Renal pelvis (tissue), 4 donors: ENCODE measurements around the gene LMX1B. TPM values are rescaled to one million over a fixed set of nuclear protein-coding genes. Genes with fewer than 3 reads are reported as not detected.

ENCODE experiments used
- DNase-seq: peaks from one replicate; pipeline ENCODE4 v3.0.0-alpha.2; 2013
- polyA plus RNA-seq, 3 donors: library from polyadenylated mRNA; unstranded; fragments of 120-200 nt; gene quantifications; one replicate each; pipeline ENCODE4 v1.2.1, GENCODE V29; 2013; ENCODE audit not compliant: insufficient read length in 3 of 3

The LMX1B gene
- polyA plus RNA-seq, 3 donors = 19.8 to 22.4 (median 22.3) TPM

- no peak for DNase-seq
Observed at GRCh38 chr9:126675147-126675467, 61.4 kb downstream of the LMX1B start.

- no peak for DNase-seq
Observed at GRCh38 chr9:126676102-126676684, 62.5 kb downstream of the LMX1B start.

- no peak for DNase-seq
Observed at GRCh38 chr9:126676685-126677143, 63.0 kb downstream of the LMX1B start.

DNA sequence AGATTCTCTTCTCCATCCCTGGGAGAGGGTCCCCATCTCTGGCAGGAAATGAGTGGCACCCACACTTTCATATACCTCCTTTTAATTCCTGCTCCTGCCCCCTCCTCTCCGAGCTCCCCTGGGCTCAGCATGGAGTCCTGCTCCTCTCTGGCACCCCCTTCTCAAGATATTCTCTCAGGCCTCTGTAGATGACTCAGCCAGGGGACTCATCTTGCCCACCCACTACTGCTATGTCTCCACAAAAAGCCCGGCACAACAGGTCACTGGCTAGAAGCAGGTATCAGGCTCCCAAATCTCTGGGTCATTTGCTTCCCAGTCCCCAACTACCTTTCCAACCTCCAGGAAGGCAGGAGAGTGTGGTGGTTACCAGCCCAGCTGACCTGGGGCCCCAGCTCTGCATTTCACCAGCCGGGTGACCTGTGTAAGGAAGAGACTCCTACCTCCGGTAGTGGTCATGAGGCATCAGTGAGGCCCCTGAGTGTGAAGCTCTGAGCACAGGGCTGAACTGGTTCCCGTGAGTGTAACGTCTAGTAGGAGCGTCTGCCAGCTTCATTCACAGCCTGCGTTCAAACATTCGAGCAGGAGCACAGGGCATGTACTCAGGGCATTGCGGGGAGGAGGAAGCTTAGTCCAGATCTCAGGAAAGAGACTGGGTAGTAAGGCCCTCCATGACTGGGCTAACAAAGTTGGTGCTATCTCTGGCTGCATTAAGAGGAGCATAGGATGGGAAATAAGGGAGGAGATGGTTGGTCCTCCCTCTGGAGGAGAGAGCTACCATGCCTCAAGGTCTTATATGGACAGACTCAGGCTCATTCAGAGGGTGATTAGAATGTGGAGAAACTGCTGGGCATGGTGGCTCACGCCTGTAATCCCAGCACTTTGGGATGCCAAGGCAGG, 63.7 kb downstream of the LMX1B start:
- DNase-seq = no peak

GRCh38 chr9:126678989-126679388, 65.3 kb downstream of the LMX1B start:
- DNase-seq = no peak

DNA sequence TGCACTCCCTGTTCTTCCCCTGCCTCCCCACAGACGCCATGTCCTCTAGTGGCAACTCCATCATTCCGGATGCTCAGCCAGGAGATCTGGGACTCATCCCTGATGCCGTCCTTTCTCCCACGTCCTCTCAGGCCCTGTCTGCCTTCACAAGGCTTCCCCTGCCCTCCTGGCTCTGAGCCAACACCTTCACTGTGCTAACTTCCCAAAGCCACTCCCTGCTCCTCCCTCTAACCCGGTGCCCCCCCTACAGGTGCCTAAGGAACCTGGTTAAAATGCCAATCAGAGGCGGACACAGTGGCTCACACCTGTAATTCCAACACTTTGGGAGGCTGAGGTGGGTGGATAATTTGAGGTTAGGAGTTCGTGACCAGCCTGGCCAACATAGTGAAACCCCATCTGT, 67.6 kb downstream of the LMX1B start:
- no peak for DNase-seq

DNA sequence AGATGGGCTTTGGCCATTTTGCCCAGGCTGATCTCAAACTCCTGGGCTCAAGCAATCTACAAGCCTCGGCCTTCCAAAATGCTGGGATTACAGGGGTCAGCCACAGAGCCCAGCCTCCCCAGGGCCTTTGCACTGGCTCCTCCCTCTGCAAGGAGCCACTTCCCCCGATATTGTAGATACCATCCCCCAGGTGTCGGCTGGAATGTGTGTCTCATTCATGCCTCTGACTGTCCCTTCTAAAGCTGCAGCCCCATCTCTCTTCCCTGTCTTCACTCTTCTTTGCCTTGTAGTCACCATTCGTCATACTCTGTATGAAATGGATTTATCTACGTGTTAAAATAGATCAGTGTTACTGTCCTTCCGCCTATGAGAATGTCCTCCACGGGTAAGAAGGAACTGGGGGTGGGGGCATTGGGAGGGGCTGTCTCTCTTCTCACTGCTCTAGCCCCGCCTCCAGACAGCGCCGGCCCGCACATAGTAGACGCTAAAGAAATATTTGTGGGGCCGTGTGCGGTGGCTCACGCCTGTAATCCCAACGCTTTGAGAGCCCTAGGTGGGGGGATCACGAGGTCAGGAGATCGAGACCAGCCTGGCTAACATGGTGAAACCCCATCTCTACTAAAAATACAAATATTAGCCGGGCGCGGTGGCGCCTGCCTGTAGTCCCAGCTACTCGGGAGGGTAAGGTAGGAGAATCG, 68.5 kb downstream of the LMX1B start:
- no peak for DNase-seq

DNA sequence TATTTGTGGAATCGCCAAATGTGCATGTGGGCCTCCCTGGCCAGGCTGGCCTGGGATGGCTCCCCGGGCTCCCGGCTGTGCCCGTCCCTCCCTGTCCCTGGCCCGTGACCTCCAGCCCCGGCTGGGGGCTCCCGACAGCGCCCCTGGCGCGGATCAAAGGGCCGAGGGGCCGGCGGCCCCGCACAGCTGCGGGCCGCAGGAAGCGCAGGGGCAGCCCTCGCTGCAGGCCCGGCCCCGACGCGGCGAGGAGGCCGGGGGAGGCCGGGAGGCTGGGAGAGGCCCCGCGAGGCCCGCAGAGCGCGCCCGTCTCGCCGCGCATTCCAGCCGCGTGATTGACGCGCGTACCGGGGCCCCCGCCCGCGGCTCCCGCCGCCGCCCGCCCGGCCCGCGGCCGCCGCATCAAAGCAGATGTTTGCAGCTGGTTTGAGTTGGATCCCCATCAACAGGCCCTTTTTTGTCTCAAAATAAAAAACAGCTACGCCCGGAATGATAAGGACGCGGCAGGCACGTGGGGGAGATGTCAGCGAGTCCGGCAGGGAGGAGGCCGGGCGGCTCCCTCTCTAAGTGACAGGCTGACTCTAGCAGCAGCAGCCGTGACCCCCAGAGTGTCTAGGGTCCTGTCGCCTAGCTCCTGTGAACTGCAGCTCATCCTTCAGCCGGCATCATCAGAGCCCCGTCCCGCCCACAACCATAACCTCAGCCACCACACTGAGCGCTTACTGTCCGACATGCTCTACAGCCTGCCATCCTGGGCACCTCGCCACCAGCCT, 69.4 kb downstream of the LMX1B start:
- peak; percentile 65 for DNase-seq

DNA sequence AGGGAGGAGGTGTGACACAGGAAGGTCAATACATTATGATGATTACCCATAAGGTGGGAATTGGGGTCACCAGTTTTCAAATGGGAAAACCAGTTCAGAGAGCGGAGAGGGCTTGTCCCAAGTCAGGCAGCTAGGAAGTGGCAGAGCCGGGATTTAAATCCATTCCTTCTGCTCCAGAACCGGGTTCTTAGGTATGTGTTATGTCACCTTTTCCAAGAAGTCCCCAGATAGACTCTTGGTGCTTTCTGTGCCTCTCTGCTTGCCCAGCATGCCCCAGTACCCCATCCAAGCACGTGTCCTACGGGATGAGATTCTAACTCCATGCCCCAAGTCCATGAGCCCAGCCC, 69.9 kb downstream of the LMX1B start:
- no peak for DNase-seq

DNA sequence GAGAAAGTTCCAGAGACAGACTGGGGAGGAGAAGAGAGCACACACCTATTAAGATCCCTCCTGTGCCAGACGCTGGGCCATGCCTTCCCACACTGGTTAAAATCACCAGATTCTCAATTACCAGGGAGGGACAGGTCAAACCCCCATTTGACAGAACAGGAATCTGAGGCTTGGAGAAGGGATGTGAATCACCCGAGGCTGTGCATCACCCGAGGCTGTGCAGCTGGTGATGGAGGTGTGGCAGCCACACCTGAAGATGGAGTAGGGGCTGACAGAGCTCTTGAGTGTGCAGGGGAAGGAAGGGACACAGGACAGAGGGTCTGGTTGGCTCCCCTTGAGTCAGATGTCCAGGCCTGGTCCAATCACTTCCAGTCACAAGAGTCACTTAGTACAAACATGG, 70.6 kb downstream of the LMX1B start:
- DNase-seq = no peak

DNA sequence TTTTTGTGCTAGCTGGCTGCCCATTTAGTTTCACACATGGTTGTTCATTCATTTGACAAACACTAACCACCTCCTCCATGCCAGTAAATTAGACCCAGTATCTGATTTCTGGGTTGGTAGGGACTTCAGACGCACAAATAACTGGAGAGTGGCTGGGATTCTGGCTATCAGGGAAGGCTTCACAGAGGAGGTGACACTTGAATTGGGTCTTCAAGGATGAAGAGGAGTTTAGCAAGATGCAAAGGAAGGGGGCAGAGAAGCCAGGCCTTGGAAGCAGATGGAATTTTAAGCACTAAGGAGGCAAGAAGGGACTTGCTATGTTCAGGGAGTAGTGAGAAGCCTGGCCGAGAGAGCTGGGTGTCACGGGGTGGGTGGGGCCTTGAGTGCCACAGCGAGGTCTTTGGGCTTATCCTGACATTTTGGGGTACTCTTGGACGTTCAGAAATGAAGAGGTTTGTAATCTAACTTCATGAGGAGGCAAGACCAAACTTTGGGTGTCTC, 71.3 kb downstream of the LMX1B start:
- no peak for DNase-seq

DNA sequence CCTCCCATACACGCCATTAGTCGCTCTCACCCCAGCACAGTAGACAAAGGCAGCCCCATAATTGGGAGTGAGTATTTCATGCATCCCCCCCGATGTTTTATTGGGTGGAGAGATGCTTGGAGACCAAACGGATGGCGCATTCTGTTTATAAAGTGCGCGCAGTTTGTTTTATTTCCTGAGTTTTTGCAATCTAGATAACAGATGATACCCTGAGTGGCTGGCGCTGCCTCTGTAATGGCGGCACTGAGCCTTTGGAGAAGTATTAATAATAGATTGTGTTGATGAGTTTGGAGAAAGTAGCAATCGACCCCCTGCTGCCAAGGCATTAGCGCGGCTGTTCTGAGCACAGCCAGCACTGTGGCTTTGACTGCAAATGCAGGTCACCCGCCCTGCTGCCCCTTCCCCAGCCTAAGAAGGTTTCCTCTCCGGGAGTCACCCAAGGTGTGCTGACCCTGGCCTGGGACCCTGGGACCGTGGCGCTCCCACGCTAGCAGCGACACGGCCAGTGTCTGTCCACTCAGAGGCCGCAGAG, 74.3 kb downstream of the LMX1B start:
- DNase-seq = no peak

GRCh38 chr9:126688617-126689016, 74.9 kb downstream of the LMX1B start:
- DNase-seq = no peak

GRCh38 chr9:126689027-126689825, 75.5 kb downstream of the LMX1B start:
- DNase-seq = no peak

- DNase-seq = no peak
Observed at GRCh38 chr9:126690431-126691051, 76.8 kb downstream of the LMX1B start.

DNA sequence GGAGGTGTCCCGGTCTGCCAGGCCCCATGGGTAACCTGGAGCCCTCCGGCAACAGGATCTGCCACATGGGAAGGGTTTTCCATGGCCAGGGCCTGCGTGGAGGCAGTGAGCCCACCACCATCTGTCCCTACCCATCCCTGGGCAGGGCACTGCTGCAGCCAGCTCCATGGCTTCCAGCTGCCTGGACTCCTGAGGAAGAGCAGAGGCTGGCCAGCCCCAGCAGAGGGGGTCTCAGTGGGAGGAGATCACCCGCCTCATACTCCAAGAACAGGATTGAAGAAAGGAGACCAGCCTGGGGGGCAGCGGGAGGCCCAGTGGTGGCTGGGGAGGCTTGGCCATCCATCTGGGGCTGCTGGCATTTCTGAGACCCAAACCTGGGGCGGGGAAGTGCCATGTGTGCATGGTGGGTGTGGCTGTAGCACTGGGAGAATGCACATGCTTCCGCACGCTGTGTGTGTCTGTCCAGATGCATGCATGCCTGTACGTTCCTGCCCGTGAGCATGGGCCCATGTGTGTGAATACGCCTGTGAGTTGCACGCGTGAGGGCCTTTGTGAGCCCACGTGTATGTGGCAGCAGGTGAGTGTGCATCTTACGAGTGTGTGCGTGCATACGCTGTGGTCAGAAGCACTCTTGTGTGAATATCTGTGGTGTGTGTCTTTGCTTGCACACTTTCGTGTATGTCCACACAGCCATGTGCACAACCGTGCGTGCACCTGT, 78.5 kb downstream of the LMX1B start:
- no peak for DNase-seq

GRCh38 chr9:126692759-126693427, 79.2 kb downstream of the LMX1B start:
- DNase-seq = no peak

GRCh38 chr9:126693428-126693944, 79.8 kb downstream of the LMX1B start:
- DNase-seq = no peak
